Measurements from ENCODE around the gene FLG2.
"Not testable (repeated sequence)": the region's sequence is repeated elsewhere in the genome, so short reads cannot be mapped to it uniquely, and the experiment has no call there.

Gene FLG2

GRCh38 chr1:152312169-152312568 is 47.6 kb downstream of the FLG2 start:
- DNase-seq (ENCODE audit: low read depth, low spot score) = not testable (repeated sequence)

- no peak for DNase-seq (ENCODE audit: low read depth, low spot score)
Measured at GRCh38 chr1:152309955-152310354, 49.9 kb downstream of the FLG2 start.

GRCh38 chr1:152309320-152309901 is 50.4 kb downstream of the FLG2 start:
- DNase-seq (ENCODE audit: low read depth, low spot score) = not testable (repeated sequence)

- DNase-seq (ENCODE audit: low read depth, low spot score) = not testable (repeated sequence)
Measured at GRCh38 chr1:152308758-152309157, 51.0 kb downstream of the FLG2 start.

- DNase-seq (ENCODE audit: low read depth, low spot score) = not testable (repeated sequence)
Measured at GRCh38 chr1:152307970-152308369, 51.8 kb downstream of the FLG2 start.

- DNase-seq (ENCODE audit: low read depth, low spot score) = not testable (repeated sequence)
Measured at GRCh38 chr1:152306123-152306522, 53.7 kb downstream of the FLG2 start.

GRCh38 chr1:152304773-152305172 is 55.0 kb downstream of the FLG2 start:
- DNase-seq (ENCODE audit: low read depth, low spot score) = not testable (repeated sequence)

- not testable (repeated sequence) for DNase-seq (ENCODE audit: low read depth, low spot score)
Measured at GRCh38 chr1:152303139-152303872, 56.5 kb downstream of the FLG2 start.
